Large intestine (tissue), 3 donors: ENCODE data around the gene METTL26. TPM values are rescaled to one million over a fixed set of nuclear protein-coding genes. Genes with fewer than 3 reads are reported as not detected.

Experiments
- DNase-seq, 2 donors: peaks; one replicate each; pipeline versions ENCODE4 v3.0.0 to v3.0.0-alpha.2; 2013
- H3K27ac ChIP-seq: one replicate; pipeline ENCODE4 v1.5.1; 2013; ENCODE audit warnings: low read length
- H3K27me3 ChIP-seq: 2 replicates; pipeline ENCODE4 v1.6.1; 2013; ENCODE audit warnings: low read length; ENCODE audit not compliant: control insufficient read depth, insufficient read depth
- H3K36me3 ChIP-seq: 2 replicates; pipeline ENCODE4 v1.6.1; 2013; ENCODE audit warnings: low read length; ENCODE audit not compliant: control insufficient read depth, insufficient read depth
- H3K4me1 ChIP-seq: one replicate; pipeline ENCODE4 v1.6.1; 2013; ENCODE audit warnings: low read length; ENCODE audit not compliant: control insufficient read depth, insufficient read depth
- H3K4me3 ChIP-seq: one replicate; pipeline ENCODE4 v1.5.1; 2013; ENCODE audit warnings: low read length
- H3K9me3 ChIP-seq: one replicate; pipeline ENCODE4 v1.6.1; 2013; ENCODE audit warnings: mild to moderate bottlenecking, low read depth, low read length, moderate library complexity; ENCODE audit not compliant: control insufficient read depth
- WGBS: methylation state at CpG from one replicate; pipeline ENCODE4 v1.1.5; 2013; ENCODE audit warnings: low lambda C conversion rate; ENCODE audit not compliant: insufficient coverage; 5-methylcytosine and 5-hydroxymethylcytosine counted together
- polyA plus RNA-seq: library from polyadenylated mRNA; unstranded; fragments of 120-200 nt; gene quantifications from one replicate; pipeline ENCODE4 v1.2.1, GENCODE V29; 2013

The METTL26 gene
- polyA plus RNA-seq, 1 donor, result 59.1 TPM

DNA sequence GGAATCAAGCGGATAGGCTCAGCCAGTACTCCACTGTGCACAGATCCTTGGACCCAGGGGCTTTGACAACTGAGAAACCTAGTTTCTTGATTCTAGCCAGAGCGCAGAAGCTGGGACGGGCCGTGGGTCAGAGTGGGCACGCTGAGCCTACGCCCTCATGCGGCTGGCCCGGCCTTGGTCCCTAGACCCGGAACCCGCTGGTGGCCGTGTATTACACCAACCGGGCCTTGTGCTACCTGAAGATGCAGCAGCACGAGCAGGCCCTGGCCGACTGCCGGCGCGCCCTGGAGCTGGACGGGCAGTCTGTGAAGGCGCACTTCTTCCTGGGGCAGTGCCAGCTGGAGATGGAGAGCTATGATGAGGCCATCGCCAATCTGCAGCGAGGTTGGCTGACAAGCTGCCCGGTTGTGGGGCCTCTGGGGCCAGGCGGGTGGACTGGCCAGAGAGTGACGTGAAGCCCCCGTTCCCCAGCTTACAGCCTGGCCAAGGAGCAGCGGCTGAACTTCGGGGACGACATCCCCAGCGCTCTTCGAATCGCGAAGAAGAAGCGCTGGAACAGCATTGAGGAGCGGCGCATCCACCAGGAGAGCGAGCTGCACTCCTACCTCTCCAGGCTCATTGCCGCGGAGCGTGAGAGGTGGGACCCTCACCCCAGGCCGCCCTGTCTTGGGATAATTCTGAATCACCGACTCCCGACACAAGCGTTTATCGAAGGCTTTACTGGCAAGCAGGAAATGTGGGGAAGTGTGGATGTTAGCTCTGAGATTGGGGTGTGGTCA is 45.1 kb upstream of the METTL26 start:
- no peak for DNase-seq
- peaks cover 8% of the 10 kb centered on the region for H3K9me3 ChIP-seq
- peaks cover 25% of the 10 kb centered on the region for H3K36me3 ChIP-seq
- peaks cover 2% of the 10 kb centered on the region for H3K27me3 ChIP-seq
- no CpG with 5 or more reads among the region's 44 CpGs for WGBS
- H3K4me3 ChIP-seq, result peak overlapping the region; percentile 82
- H3K4me1 ChIP-seq, result peaks cover 43% of the 10 kb centered on the region
- H3K27ac ChIP-seq, result peak overlapping the region; percentile 43

DNA sequence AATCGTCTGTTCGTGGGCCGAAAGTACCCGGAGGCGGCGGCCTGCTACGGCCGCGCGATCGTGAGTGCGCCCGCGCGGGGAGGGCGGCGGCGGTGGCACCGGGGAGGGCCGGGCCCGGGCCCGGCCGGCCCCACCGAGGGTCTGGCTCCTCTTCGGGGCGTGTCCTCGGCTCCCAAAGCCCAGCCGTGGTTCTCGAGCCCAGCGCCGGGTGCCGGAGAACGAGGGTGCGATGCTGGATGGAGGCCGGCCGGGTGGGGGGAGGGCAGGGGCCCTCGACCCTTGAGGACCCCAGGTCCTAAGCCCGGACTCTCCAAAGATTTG is 44.5 kb upstream of the METTL26 start:
- WGBS, result no CpG with 5 or more reads among the region's 38 CpGs
- peak overlapping the region; percentile 82 for H3K4me3 ChIP-seq
- peaks cover 10% of the 10 kb centered on the region for H3K9me3 ChIP-seq
- no peak for DNase-seq
- peaks cover 24% of the 10 kb centered on the region for H3K36me3 ChIP-seq
- peak overlapping the region; percentile 43 for H3K27ac ChIP-seq
- peaks cover 2% of the 10 kb centered on the region for H3K27me3 ChIP-seq
- peaks cover 47% of the 10 kb centered on the region for H3K4me1 ChIP-seq

GRCh38 chr16:679814-680624 is 43.9 kb upstream of the METTL26 start, which contains the start of gene STUB1:
Gene STUB1, plus strand, starts transcription at chr16:680410. Its CDS starts 116 bp downstream, at chr16:680526.
- no CpG with 5 or more reads among the region's 91 CpGs for WGBS
- DNase-seq, result peak; percentile 75 to 87
- Histone ChIP-seq H3K36me3 (peaks cover 19% of the 10 kb centered on the region), H3K27me3 (peaks cover 4% of the 10 kb centered on the region), H3K4me1 (peaks cover 51% of the 10 kb centered on the region), H3K27ac (peak within 1 kb of the TSS; percentile 96), H3K4me3 (peak within 1 kb of the TSS; percentile 82), H3K9me3 (peaks cover 6% of the 10 kb centered on the region)

- H3K9me3 ChIP-seq, result peaks cover 3% of the 10 kb centered on the region
- peak; percentile 68 to 82 for DNase-seq
- peaks cover 19% of the 10 kb centered on the region for H3K36me3 ChIP-seq
- peaks cover 57% of the 10 kb centered on the region for H3K4me1 ChIP-seq
- H3K4me3 ChIP-seq, result peak overlapping the region; percentile 48
- no CpG with 5 or more reads among the region's 52 CpGs for WGBS
- H3K27me3 ChIP-seq, result peaks cover 4% of the 10 kb centered on the region
- peak overlapping the region; percentile 91 for H3K27ac ChIP-seq
Observed at GRCh38 chr16:678858-679813, 43.0 kb upstream of the METTL26 start.

DNA sequence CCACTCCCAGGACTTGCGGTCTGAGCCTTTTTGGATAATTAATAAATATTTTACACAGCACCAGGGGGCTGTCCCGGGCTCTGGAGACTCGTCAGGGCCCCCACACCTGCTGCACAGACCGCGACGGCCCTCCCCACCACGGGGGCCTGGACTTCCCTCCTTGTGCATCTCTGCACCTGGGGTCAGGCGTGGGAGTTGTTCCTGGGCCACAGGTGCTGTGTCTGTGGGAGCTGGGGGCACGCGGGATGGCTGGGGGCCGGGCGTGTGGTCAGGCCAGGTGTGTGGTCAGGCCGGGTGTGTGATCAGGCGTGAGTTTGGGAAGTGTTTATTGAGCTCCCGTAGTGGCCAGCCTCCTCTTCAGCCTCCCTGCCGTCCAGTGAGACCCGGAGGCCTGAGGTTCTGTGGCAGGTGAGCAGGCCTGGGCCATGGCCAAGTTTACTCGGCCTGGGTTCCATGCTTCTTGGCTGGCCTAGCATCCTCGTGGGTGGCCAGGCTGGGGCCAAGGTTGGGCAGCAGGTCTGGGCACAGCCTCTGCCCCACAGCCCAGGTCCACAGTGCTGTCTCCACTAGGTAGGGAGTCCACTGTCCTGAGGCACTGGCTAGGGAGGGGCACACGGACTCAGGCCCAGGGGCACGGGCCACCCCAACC is 42.2 kb upstream of the METTL26 start:
- no peak for DNase-seq
- Histone ChIP-seq H3K4me1 (peaks cover 53% of the 10 kb centered on the region), H3K27me3 (peaks cover 4% of the 10 kb centered on the region), H3K4me3 (no peak overlapping the region), H3K27ac (no peak overlapping the region), H3K9me3 (peaks cover 3% of the 10 kb centered on the region), H3K36me3 (peaks cover 25% of the 10 kb centered on the region)
- no CpG with 5 or more reads among the region's 21 CpGs for WGBS

- Histone ChIP-seq H3K4me3 (no peak overlapping the region), H3K27ac (no peak overlapping the region), H3K9me3 (peaks cover 3% of the 10 kb centered on the region), H3K27me3 (peaks cover 4% of the 10 kb centered on the region), H3K36me3 (peaks cover 23% of the 10 kb centered on the region), H3K4me1 (peaks cover 45% of the 10 kb centered on the region)
- DNase-seq, result no peak
- WGBS, result no CpG with 5 or more reads among the region's 57 CpGs
Observed at GRCh38 chr16:677316-678190, 41.4 kb upstream of the METTL26 start.

DNA sequence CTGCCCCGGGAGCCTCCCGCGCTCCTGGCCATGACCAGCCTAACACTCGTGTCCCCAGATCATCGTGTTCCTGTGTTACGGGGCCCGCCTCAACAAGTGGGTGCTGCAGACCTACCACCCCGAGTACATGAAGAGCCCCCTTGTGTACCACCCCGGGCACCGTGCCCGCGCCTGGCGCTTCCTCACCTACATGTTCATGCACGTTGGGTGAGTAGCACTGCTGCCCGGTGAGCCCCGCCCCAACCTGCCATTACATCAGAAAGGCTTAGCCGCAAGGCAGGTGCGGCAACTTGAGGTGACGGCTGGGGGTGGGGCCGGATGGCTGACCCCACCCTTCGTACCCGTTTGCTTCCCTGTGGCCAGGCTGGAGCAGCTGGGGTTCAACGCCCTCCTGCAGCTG is 40.8 kb upstream of the METTL26 start:
- Histone ChIP-seq H3K4me1 (peaks cover 40% of the 10 kb centered on the region), H3K36me3 (peaks cover 23% of the 10 kb centered on the region), H3K27me3 (peaks cover 4% of the 10 kb centered on the region), H3K27ac (no peak overlapping the region), H3K4me3 (no peak overlapping the region), H3K9me3 (peaks cover 3% of the 10 kb centered on the region)
- DNase-seq, result peak; percentile 69 to 82
- no CpG with 5 or more reads among the region's 23 CpGs for WGBS

GRCh38 chr16:676565-676902 is 40.4 kb upstream of the METTL26 start:
- Histone ChIP-seq H3K4me3 (no peak overlapping the region), H3K9me3 (peaks cover 3% of the 10 kb centered on the region), H3K4me1 (peaks cover 37% of the 10 kb centered on the region), H3K27ac (no peak overlapping the region), H3K27me3 (peaks cover 4% of the 10 kb centered on the region), H3K36me3 (peaks cover 22% of the 10 kb centered on the region)
- WGBS, result no CpG with 5 or more reads among the region's 21 CpGs
- DNase-seq, result no peak

DNA sequence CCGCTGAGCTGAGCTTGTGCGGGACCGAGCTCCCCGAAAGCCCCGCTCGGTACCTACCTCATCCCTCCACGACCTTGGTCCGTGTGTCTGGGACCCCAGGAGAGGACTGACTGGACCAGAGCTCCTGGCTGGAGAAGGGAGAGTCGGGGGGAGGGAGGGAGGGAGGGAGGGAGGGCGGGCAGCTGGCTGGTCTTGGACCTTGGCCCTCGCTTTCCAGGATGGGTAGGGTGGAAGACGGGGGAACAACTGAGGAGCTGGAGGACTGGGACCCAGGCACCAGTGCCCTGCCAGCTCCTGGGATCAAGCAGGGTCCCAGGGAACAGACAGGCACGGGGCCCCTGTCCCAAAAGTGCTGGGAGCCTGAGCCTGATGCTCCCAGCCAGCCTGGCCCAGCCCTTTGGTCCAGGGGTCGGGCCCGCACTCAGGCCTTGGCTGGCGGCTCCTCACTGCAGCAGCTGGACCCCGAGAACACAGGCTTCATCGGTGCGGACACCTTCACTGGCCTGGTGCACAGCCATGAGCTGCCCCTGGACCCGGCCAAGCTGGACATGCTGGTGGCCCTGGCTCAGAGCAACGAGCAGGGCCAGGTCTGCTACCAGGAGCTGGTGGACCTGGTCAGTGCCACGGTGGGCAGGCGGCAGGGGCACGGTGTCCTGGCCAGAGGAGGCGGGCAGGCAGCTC is 39.9 kb upstream of the METTL26 start:
- DNase-seq, result peak in 1 of 2 donors; percentile 64
- H3K4me3 ChIP-seq, result peak overlapping the region; percentile 43
- H3K4me1 ChIP-seq, result peaks cover 32% of the 10 kb centered on the region
- WGBS, result no CpG with 5 or more reads among the region's 25 CpGs
- peaks cover 4% of the 10 kb centered on the region for H3K27me3 ChIP-seq
- H3K27ac ChIP-seq, result no peak overlapping the region
- H3K36me3 ChIP-seq, result peaks cover 28% of the 10 kb centered on the region
- H3K9me3 ChIP-seq, result peaks cover 3% of the 10 kb centered on the region
